Measurements from ENCODE around the gene PLET1. TPM values are rescaled to one million over a fixed set of nuclear protein-coding genes. Genes with fewer than 3 reads are reported as not detected.

The PLET1 gene
- total and polyA plus RNA-seq, 9 of the 15 experiments (the other 6 are each of a cell fraction or from before 2014, with no cell fraction given) = not detected

DNA sequence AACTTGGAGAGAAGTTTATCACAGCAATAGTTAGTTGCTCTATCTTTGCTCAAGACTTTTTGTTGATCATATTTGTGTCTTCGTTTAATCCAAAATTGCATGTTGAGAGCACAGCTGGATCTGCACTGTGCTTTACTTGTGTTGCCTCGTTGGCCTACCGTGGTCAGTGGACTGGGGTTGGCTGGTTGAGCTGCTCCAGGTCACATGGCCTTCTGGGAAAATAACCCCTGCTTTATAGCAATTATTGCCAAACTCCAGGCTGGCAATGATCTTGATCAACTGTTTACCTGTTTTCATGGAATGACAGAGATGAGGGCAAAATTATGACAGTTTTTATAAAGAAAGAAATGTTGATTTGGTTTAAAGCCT lies 5.7 kb upstream of the PLET1 start:
- H3K4me1 ChIP-seq (replicated peaks in 1 of 2; ENCODE audit: control insufficient read depth in 2 of 2, insufficient read depth in 2 of 2, low read length in 2 of 2) = peaks cover 0 to 12% of the 10 kb centered on the region in 2 experiments; a peak in 3 of 5 replicates
- TF ChIP-seq RAD21 (CRISPR knock-in tag; conservative IDR thresholded peaks at IDR 0.05 in 1 of 2, IDR thresholded peaks at IDR 0.05 in 1 of 2) (no peak), HLTF (IDR thresholded peaks at IDR 0.05) (no peak), XRCC4 (IDR thresholded peaks at IDR 0.05; ENCODE audit: extremely low read depth, insufficient read depth, insufficient read length) (no peak), RAD51 (IDR thresholded peaks at IDR 0.05; ENCODE audit: borderline replicate concordance, low read depth) (no peak), KLF6 (CRISPR knock-in tag; IDR thresholded peaks at IDR 0.05; ENCODE audit: borderline replicate concordance) (no peak), ASH1L (IDR thresholded peaks at IDR 0.05; ENCODE audit: borderline replicate concordance, low read depth, partially characterized antibody) (no peak), ZSCAN32 (CRISPR knock-in tag; IDR thresholded peaks at IDR 0.05) (no peak), ZNF197 (CRISPR knock-in tag; IDR thresholded peaks at IDR 0.05; ENCODE audit: low read depth) (no peak), POLR2AphosphoS5 (IDR thresholded peaks at IDR 0.05; ENCODE audit: control insufficient read depth, insufficient read depth, low read depth, low read length) (no peak), ZNF699 (CRISPR knock-in tag; IDR thresholded peaks at IDR 0.05; ENCODE audit: insufficient replicate concordance) (no peak), ZNF431 (CRISPR knock-in tag; IDR thresholded peaks at IDR 0.05) (no peak), IRF2 (CRISPR knock-in tag; IDR thresholded peaks at IDR 0.05) (no peak), CBX5 (IDR thresholded peaks at IDR 0.05; ENCODE audit: borderline replicate concordance, low read depth) (no peak), POLR2AphosphoS2 (IDR thresholded peaks at IDR 0.05; ENCODE audit: low read length) (no peak), TEAD4 (IDR thresholded peaks at IDR 0.05; ENCODE audit: low read length) (no peak), TEAD4 (CRISPR knock-in tag; IDR thresholded peaks at IDR 0.05; ENCODE audit: borderline replicate concordance) (no peak), ZNF707 (CRISPR knock-in tag; conservative IDR thresholded peaks at IDR 0.05) (no peak), HDAC2 (IDR thresholded peaks at IDR 0.05) (no peak), ZNF444 (CRISPR knock-in tag; IDR thresholded peaks at IDR 0.05) (no peak), GTF2A2 (tag; IDR thresholded peaks at IDR 0.05) (no peak)
- TF ChIP-seq, protein P1, sequence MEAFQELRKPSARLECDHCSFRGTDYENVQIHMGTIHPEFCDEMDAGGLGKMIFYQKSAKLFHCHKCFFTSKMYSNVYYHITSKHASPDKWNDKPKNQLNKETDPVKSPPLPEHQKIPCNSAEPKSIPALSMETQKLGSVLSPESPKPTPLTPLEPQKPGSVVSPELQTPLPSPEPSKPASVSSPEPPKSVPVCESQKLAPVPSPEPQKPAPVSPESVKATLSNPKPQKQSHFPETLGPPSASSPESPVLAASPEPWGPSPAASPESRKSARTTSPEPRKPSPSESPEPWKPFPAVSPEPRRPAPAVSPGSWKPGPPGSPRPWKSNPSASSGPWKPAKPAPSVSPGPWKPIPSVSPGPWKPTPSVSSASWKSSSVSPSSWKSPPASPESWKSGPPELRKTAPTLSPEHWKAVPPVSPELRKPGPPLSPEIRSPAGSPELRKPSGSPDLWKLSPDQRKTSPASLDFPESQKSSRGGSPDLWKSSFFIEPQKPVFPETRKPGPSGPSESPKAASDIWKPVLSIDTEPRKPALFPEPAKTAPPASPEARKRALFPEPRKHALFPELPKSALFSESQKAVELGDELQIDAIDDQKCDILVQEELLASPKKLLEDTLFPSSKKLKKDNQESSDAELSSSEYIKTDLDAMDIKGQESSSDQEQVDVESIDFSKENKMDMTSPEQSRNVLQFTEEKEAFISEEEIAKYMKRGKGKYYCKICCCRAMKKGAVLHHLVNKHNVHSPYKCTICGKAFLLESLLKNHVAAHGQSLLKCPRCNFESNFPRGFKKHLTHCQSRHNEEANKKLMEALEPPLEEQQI (IDR thresholded peaks at IDR 0.05) = no peak
- ChIA-PET POLR2A (interaction anchor here (1.0 kb wide), 1 partner anchor 22 kb away, joined by 3 read pairs; no protein-coding TSS in a partner anchor), CTCF (ENCODE audit: low intra/inter-chr PET ratio) (interaction anchor here (0.7 kb wide), 1 partner anchor 15 kb away, joined by 3 read pairs; no protein-coding TSS in a partner anchor)
- no peaks in the 10 kb centered on the region for H3K9me3 ChIP-seq (replicated peaks; ENCODE audit: control insufficient read depth, insufficient read depth, low read depth, low read length)
- no peak overlapping the region for H3K27ac ChIP-seq (ENCODE audit: extremely low read depth, low read depth, low read length)
- no peaks in the 10 kb centered on the region for H3K36me3 ChIP-seq (ENCODE audit: control insufficient read depth, insufficient read depth, low read length)
- intact Hi-C loops (cut with micrococcal nuclease) = no loop called here
- DNase-seq (ENCODE audit: extremely low read depth in 1 of 4, low spot score in 3 of 4) (no peak), FAIRE-seq (no peak), ATAC-seq (no peak)
- H3K4me3 ChIP-seq = no peak overlapping the region
- no peaks in the 10 kb centered on the region for H4K20me1 ChIP-seq (replicated peaks; ENCODE audit: control insufficient read depth, insufficient read depth, low read length)
- H3K4me2 ChIP-seq (ENCODE audit: insufficient read depth, low read length) = no peak overlapping the region
- H3K9me1 ChIP-seq (ENCODE audit: control insufficient read depth, insufficient read depth, low read length) = no peaks in the 10 kb centered on the region
- in situ Hi-C loops (cut with MboI) = no loop called here
- no peak overlapping the region for H3K9ac ChIP-seq (ENCODE audit: insufficient read depth in 1 of 2, low read depth in 2 of 2, low read length in 2 of 2)
- H3K79me2 ChIP-seq (ENCODE audit: control insufficient read depth, insufficient read depth, low read length) = no peaks in the 10 kb centered on the region
- peak overlapping the region; percentile 30 for H2AFZ ChIP-seq (ENCODE audit: low read depth, low read length)
- WGBS (ENCODE audit: insufficient coverage, low coverage, missing lambda C conversion rate) = 43% methylated on average over 3 of the region's 3 CpGs
- no TSS peak for BruUV-seq (replicated peaks)
- H3K27me3 ChIP-seq (ENCODE audit: control insufficient read depth in 2 of 2, insufficient read depth in 2 of 2, low read length in 2 of 2) = no peaks in the 10 kb centered on the region; a peak in 1 of 5 replicates
